GM12892 (cell line): ENCODE results near the gene FAM13A.

Source experiments
- POLR2A ChIP-seq: IDR thresholded peaks from 2 replicates; pipeline ENCODE4 v1.6.1; 2011; ENCODE audit warnings: low read depth, low read length, control low read depth
- POLR2AphosphoS5 ChIP-seq: IDR thresholded peaks from 2 replicates; pipeline ENCODE4 v1.6.1; 2011; ENCODE audit warnings: low read depth, low read length, control low read depth

DNA sequence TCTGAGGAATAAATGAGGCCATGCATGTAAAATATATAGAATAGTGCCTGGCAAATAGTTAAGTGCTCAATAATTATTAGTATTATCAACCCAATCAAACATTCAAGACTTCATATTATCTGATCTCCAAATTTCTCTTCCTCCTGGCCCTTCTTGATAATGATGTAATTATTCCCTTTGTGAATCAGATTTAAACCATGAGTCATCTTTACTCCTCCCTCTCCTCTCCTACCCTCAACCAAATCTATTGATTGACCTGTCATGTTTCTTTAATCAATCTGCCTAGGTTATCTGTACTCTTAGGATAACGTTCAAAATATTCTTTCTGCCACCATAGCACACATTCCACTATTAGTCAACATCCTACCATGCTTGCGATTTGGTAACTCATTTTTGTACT lies 229.5 kb downstream of the FAM13A start:
- TF ChIP-seq POLR2A, result no peak
- TF ChIP-seq POLR2AphosphoS5, result no peak
